H9 (cell line): ENCODE data around the gene DENND1C. TPM values are rescaled to one million over a fixed set of nuclear protein-coding genes. Genes with fewer than 3 reads are reported as not detected.

ENCODE experiments used
- DNase-seq: peaks from one replicate; pipeline ENCODE4 v3.0.0-alpha.2; 2017
- H2AFZ ChIP-seq: one replicate; pipeline ENCODE4 v1.6.1; 2013; ENCODE audit warnings: mild to moderate bottlenecking, low read length, control low read depth, moderate library complexity
- H2AK5ac ChIP-seq: 2 replicates; pipeline ENCODE4 v1.6.1; 2013; ENCODE audit warnings: low read length, control low read depth, mixed read lengths; ENCODE audit not compliant: insufficient read length
- H2BK120ac ChIP-seq: one replicate; pipeline ENCODE4 v1.6.1; 2013; ENCODE audit warnings: low read depth, mild to moderate bottlenecking, low read length, control low read depth, inconsistent platforms; ENCODE audit not compliant: poor library complexity, severe bottlenecking
- H2BK12ac ChIP-seq: 2 replicates; pipeline ENCODE4 v1.6.1; 2013; ENCODE audit warnings: low read length, control low read depth, mixed read lengths, low read depth; ENCODE audit not compliant: insufficient read length
- H2BK15ac ChIP-seq: 2 replicates; pipeline ENCODE4 v1.6.1; 2013; ENCODE audit warnings: low read depth, low read length, control low read depth
- H2BK20ac ChIP-seq: one replicate; pipeline ENCODE4 v1.6.1; 2013; ENCODE audit warnings: low read depth, mild to moderate bottlenecking, low read length, control low read depth, inconsistent platforms; ENCODE audit not compliant: poor library complexity, severe bottlenecking
- H2BK5ac ChIP-seq: 2 replicates; pipeline ENCODE4 v1.6.1; 2013; ENCODE audit warnings: low read length, control low read depth, mixed read lengths; ENCODE audit not compliant: insufficient read length
- H3K14ac ChIP-seq: 2 replicates; pipeline ENCODE4 v1.6.1; 2013; ENCODE audit warnings: low read length, control low read depth; ENCODE audit not compliant: insufficient read depth
- H3K18ac ChIP-seq: 2 replicates; pipeline ENCODE4 v1.6.1; 2013; ENCODE audit warnings: low read depth, mild to moderate bottlenecking, mixed read lengths, low read length, control low read depth; ENCODE audit not compliant: insufficient read length
- H3K23ac ChIP-seq: 2 replicates; pipeline ENCODE4 v1.6.1; 2013; ENCODE audit warnings: low read length, control low read depth, mixed read lengths, low read depth; ENCODE audit not compliant: insufficient read length
- H3K23me2 ChIP-seq: 2 replicates; pipeline ENCODE4 v1.6.1; 2013; ENCODE audit warnings: low read depth, mild to moderate bottlenecking, mixed read lengths, low read length, control low read depth; ENCODE audit not compliant: insufficient read length, poor library complexity, severe bottlenecking
- H3K27ac ChIP-seq: 2 replicates; pipeline ENCODE4 v1.5.1; 2013; ENCODE audit warnings: low read length, control low read depth, mixed read lengths, low read depth; ENCODE audit not compliant: insufficient read length
- H3K27me3 ChIP-seq: 2 replicates; pipeline ENCODE4 v1.6.1; 2013; ENCODE audit warnings: low read length, control low read depth, inconsistent platforms; ENCODE audit not compliant: insufficient read depth
- H3K4ac ChIP-seq: 2 replicates; pipeline ENCODE4 v1.6.1; 2013; ENCODE audit warnings: low read depth, mild to moderate bottlenecking, control low read depth, inconsistent platforms, low read length, moderate library complexity
- H3K4me1 ChIP-seq: 2 replicates; pipeline ENCODE4 v1.6.1; 2013; ENCODE audit warnings: low read length, control low read depth, inconsistent platforms; ENCODE audit not compliant: insufficient read depth
- H3K4me2 ChIP-seq: 2 replicates; pipeline ENCODE4 v1.6.1; 2013; ENCODE audit warnings: low read length, control low read depth, mixed read lengths; ENCODE audit not compliant: insufficient read length, insufficient read depth
- H3K56ac ChIP-seq: 2 replicates; pipeline ENCODE4 v1.6.1; 2013; ENCODE audit warnings: low read depth, mild to moderate bottlenecking, mixed read lengths, low read length, control low read depth; ENCODE audit not compliant: insufficient read length
- H3K79me1 ChIP-seq: 2 replicates; pipeline ENCODE4 v1.6.1; 2013; ENCODE audit warnings: low read depth, mild to moderate bottlenecking, moderate library complexity, low read length, control low read depth, inconsistent platforms; ENCODE audit not compliant: insufficient read depth, poor library complexity, severe bottlenecking
- H3K79me2 ChIP-seq: 2 replicates; pipeline ENCODE4 v1.6.1; 2013; ENCODE audit warnings: low read length, control low read depth, inconsistent platforms; ENCODE audit not compliant: insufficient read depth
- H3K9ac ChIP-seq: 2 replicates; pipeline ENCODE4 v1.6.1; 2013; ENCODE audit warnings: low read length, control low read depth, mixed read lengths; ENCODE audit not compliant: insufficient read length; ENCODE audit errors: extremely low read depth
- H3K9me3 ChIP-seq: one replicate; pipeline ENCODE4 v1.6.1; 2013; ENCODE audit warnings: low read depth, low read length, inconsistent platforms; ENCODE audit not compliant: control insufficient read depth
- H3T11ph ChIP-seq: one replicate; pipeline ENCODE4 v1.6.1; 2013; ENCODE audit warnings: mild to moderate bottlenecking, low read length, control low read depth, inconsistent platforms
- H4K20me1 ChIP-seq: one replicate; pipeline ENCODE4 v1.6.1; 2013; ENCODE audit not compliant: control insufficient read depth, insufficient read length, insufficient read depth
- H4K5ac ChIP-seq: 2 replicates; pipeline ENCODE4 v1.6.1; 2013; ENCODE audit warnings: low read depth, mild to moderate bottlenecking, mixed read lengths, low read length, control low read depth; ENCODE audit not compliant: insufficient read length
- H4K8ac ChIP-seq: replicated peaks from 2 replicates; pipeline ENCODE4 v1.6.1; 2013; ENCODE audit warnings: low read length, control low read depth, mixed read lengths, low read depth; ENCODE audit not compliant: insufficient read length
- H4K91ac ChIP-seq: 2 replicates; pipeline ENCODE4 v1.6.1; 2013; ENCODE audit warnings: low read depth, mild to moderate bottlenecking, moderate library complexity, mixed read lengths, low read length, control low read depth; ENCODE audit not compliant: insufficient read length
- H3K27ac Mint-ChIP-seq, 3 experiments: 2 replicates in 2 of 3; 3 replicates in 1 of 3; pipeline ENCODE4 v1.8.0; 2020 to 2021; ENCODE audit warnings: mixed read lengths in 3 of 3, mild to moderate bottlenecking in 1 of 3, moderate library complexity in 1 of 3
- H3K27me3 Mint-ChIP-seq: 2 replicates; pipeline ENCODE4 v1.8.0; 2021; ENCODE audit warnings: low read depth, mild to moderate bottlenecking, moderate library complexity, mixed read lengths
- H3K36me3 Mint-ChIP-seq, 3 experiments: 2 replicates in 2 of 3; 3 replicates in 1 of 3; pipeline ENCODE4 v1.8.0; 2020 to 2021; ENCODE audit warnings: low read depth in 3 of 3, mixed read lengths in 3 of 3; ENCODE audit not compliant: insufficient read depth in 1 of 3
- H3K4me1 Mint-ChIP-seq, 2 experiments: 2 replicates each; pipeline ENCODE4 v1.8.0; 2020; ENCODE audit warnings: mixed read lengths in 2 of 2
- H3K4me3 Mint-ChIP-seq, 2 experiments: 2 replicates in 1 of 2; 3 replicates in 1 of 2; pipeline ENCODE4 v1.8.0; 2020 to 2021; ENCODE audit warnings: mild to moderate bottlenecking in 2 of 2, mixed read lengths in 2 of 2, moderate library complexity in 1 of 2
- H3K9me3 Mint-ChIP-seq, 2 experiments: 2 replicates in 1 of 2; 3 replicates in 1 of 2; pipeline ENCODE4 v1.8.0; 2020; ENCODE audit warnings: mild to moderate bottlenecking in 2 of 2, mixed read lengths in 2 of 2, moderate library complexity in 1 of 2
- CTCF ChIP-seq: fragments of 200-600 bp; sonication (generic); conservative IDR thresholded peaks from 3 replicates; pipeline ENCODE4 v1.8.0; 2021; ENCODE audit warnings: antibody characterized with exemption, mild to moderate bottlenecking
- WGBS: extraction: QIAGEN DNeasy Blood & Tissue Kit; methylation state at CpG from one replicate; pipeline ENCODE4 v1.1.7; 2013; ENCODE audit warnings: missing lambda C conversion rate, low lambda C conversion rate, mixed read lengths; ENCODE audit not compliant: insufficient read length; ENCODE audit errors: extremely low coverage; 5-methylcytosine and 5-hydroxymethylcytosine counted together
- total RNA-seq: library from RNA; stranded (reverse); gene quantifications from 2 replicates; pipeline ENCODE4 v1.2.1, GENCODE V29; 2021

DENND1C gene
- total RNA-seq, 1 experiment from 2014 or later, result 2.4 TPM

DNA sequence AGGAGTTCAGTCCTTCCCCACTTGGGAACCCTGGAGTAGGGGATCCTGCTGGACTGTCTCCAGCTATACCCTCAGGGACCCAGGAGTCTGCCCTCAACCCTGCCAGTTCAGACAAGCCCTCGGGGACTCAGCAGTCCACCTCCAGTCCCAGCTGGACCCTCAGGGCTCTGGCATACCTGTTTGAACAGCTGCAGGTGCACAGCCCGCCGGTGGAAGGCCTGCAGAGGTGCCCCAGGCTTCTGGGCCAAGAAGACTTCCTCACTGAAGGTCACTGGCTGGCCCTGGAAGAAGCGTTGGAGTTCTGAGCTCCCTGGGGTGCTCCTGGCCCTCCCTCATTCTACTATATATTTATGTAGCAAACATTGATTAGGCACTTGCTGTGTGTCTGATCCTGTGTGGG lies 8.9 kb downstream of the DENND1C start:
- H3K27ac Mint-ChIP-seq, result no peak overlapping the region
- no peak overlapping the region for H3K27ac ChIP-seq
- no peak overlapping the region for H3K4me2 ChIP-seq
- no peak overlapping the region for H3K18ac ChIP-seq
- no peak overlapping the region for H2BK15ac ChIP-seq
- no peaks in the 10 kb centered on the region for H3K4me1 ChIP-seq
- no peak overlapping the region for H4K91ac ChIP-seq
- no peak overlapping the region for H3K56ac ChIP-seq
- no peaks in the 10 kb centered on the region for H4K20me1 ChIP-seq
- no peak overlapping the region for H2BK5ac ChIP-seq
- H2BK20ac ChIP-seq, result no peak overlapping the region
- peaks cover 13% of the 10 kb centered on the region for H3K23me2 ChIP-seq
- TF ChIP-seq CTCF, result no peak
- no peaks in the 10 kb centered on the region for H3K9me3 ChIP-seq
- no peak overlapping the region for H4K5ac ChIP-seq
- H2BK120ac ChIP-seq, result no peak overlapping the region
- H3K79me1 ChIP-seq, result no peaks in the 10 kb centered on the region
- WGBS, result no CpG with 5 or more reads among the region's 4 CpGs
- no peak overlapping the region for H2AK5ac ChIP-seq
- no peaks in the 10 kb centered on the region; the same call in 1 of the 2 replicates for H3K27me3 ChIP-seq
- no peak overlapping the region for H3K4ac ChIP-seq
- no peak overlapping the region for H3K4me3 Mint-ChIP-seq
- H3K23ac ChIP-seq, result no peak overlapping the region
- H4K8ac ChIP-seq, result no peak overlapping the region
- no peak overlapping the region for H3K9ac ChIP-seq
- no peak overlapping the region for H2AFZ ChIP-seq
- no peak overlapping the region for H3T11ph ChIP-seq
- H3K4me1 Mint-ChIP-seq, result peaks cover 9 to 24% of the 10 kb centered on the region in 2 experiments
- no peak overlapping the region for H2BK12ac ChIP-seq
- no peak overlapping the region for H3K14ac ChIP-seq
- H3K36me3 Mint-ChIP-seq, result peaks cover 0 to 9% (median 5%) of the 10 kb centered on the region in 3 experiments; a peak in 6 of 7 replicates
- H3K27me3 Mint-ChIP-seq, result peaks cover 17% of the 10 kb centered on the region
- no peaks in the 10 kb centered on the region for H3K9me3 Mint-ChIP-seq
- no peaks in the 10 kb centered on the region for H3K79me2 ChIP-seq
- DNase-seq, result no peak
